Measurements from ENCODE around the gene NKX2-3. TPM values are rescaled to one million over a fixed set of nuclear protein-coding genes. Genes with fewer than 3 reads are reported as not detected.

Gene NKX2-3
- total and polyA plus RNA-seq, 9 of the 15 experiments (the other 6 are each of a cell fraction or from before 2014, with no cell fraction given), result not detected

DNA sequence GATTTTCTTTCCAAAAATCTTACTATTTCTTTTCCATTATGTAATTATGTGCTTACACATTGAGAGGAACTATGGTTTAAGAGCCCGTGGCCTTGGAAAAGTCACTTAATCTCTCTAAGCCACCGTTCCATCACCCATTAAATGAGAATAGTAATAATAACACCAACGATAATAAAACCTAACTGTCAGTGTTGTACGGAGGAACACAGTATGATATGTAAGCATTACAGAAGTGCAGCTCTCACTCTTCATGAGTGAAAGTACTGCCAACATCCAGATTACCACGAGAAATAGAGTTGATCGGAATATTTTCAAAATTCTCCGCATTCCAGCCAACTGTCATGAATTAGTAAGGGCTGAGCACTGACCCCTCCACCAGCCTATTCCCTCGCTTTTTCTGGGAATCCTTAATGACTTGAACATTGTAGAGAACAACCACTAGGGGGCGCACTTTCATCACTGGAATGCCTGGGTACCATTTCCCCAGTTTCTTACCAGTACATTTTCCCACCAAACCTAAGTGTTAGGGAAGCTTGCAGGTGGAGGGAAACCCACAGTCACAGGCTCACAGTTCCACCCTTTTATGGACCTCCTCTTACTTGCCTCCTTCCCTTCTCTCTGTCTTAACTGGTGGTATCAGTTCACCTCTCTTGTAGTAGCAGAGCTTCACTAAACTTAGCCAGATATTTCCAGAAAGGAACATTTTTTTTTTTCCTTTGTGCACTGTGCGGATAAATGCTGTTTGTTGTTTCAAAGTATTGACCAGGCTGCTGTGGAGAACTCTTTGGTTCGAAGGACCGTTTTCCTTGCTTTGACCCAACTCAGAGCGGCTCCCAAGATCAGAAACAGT is 27.8 kb downstream of the NKX2-3 start (continued):
- TF ChIP-seq ZBTB7A (IDR thresholded peaks at IDR 0.05; ENCODE audit: borderline replicate concordance, control insufficient read depth, low read depth, low read length), result no peak
- peak; percentile 48 to 78 for TF ChIP-seq RAD21 (CRISPR knock-in tag; conservative IDR thresholded peaks at IDR 0.05 in 1 of 2, IDR thresholded peaks at IDR 0.05 in 1 of 2)
- TF ChIP-seq ZNF507 (tag; conservative IDR thresholded peaks at IDR 0.05), result no peak
- TF ChIP-seq, protein P1, sequence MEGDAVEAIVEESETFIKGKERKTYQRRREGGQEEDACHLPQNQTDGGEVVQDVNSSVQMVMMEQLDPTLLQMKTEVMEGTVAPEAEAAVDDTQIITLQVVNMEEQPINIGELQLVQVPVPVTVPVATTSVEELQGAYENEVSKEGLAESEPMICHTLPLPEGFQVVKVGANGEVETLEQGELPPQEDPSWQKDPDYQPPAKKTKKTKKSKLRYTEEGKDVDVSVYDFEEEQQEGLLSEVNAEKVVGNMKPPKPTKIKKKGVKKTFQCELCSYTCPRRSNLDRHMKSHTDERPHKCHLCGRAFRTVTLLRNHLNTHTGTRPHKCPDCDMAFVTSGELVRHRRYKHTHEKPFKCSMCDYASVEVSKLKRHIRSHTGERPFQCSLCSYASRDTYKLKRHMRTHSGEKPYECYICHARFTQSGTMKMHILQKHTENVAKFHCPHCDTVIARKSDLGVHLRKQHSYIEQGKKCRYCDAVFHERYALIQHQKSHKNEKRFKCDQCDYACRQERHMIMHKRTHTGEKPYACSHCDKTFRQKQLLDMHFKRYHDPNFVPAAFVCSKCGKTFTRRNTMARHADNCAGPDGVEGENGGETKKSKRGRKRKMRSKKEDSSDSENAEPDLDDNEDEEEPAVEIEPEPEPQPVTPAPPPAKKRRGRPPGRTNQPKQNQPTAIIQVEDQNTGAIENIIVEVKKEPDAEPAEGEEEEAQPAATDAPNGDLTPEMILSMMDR (IDR thresholded peaks at IDR 0.05 in 2 of 3, conservative IDR thresholded peaks at IDR 0.05 in 1 of 3; ENCODE audit: insufficient read depth in 2 of 3, low read depth in 1 of 3, low read length in 3 of 3), result peak; percentile 42 to 70 (median 69)
- TF ChIP-seq, protein P2, sequence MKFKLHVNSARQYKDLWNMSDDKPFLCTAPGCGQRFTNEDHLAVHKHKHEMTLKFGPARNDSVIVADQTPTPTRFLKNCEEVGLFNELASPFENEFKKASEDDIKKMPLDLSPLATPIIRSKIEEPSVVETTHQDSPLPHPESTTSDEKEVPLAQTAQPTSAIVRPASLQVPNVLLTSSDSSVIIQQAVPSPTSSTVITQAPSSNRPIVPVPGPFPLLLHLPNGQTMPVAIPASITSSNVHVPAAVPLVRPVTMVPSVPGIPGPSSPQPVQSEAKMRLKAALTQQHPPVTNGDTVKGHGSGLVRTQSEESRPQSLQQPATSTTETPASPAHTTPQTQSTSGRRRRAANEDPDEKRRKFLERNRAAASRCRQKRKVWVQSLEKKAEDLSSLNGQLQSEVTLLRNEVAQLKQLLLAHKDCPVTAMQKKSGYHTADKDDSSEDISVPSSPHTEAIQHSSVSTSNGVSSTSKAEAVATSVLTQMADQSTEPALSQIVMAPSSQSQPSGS (CRISPR knock-in tag; IDR thresholded peaks at IDR 0.05), result no peak
- no peak for TF ChIP-seq BMI1 (IDR thresholded peaks at IDR 0.05; ENCODE audit: low read length)
- TF ChIP-seq ZNF263 (CRISPR knock-in tag; IDR thresholded peaks at IDR 0.05; ENCODE audit: borderline replicate concordance), result no peak
- peak; percentile 49; the same call in 1 of the 2 replicates for TF ChIP-seq SMC3 (conservative IDR thresholded peaks at IDR 0.05; ENCODE audit: insufficient read depth, low read depth, low read length)
- no peak for TF ChIP-seq POLR2A (conservative IDR thresholded peaks at IDR 0.05)
